Measurements from ENCODE around the gene SYCP2L. TPM values are rescaled to one million over a fixed set of nuclear protein-coding genes. Genes with fewer than 3 reads are reported as not detected.

Gene SYCP2L
- total RNA-seq, 4 donors from 2014 or later, result 0.78 to 4.5 (median 1.8) TPM

DNA sequence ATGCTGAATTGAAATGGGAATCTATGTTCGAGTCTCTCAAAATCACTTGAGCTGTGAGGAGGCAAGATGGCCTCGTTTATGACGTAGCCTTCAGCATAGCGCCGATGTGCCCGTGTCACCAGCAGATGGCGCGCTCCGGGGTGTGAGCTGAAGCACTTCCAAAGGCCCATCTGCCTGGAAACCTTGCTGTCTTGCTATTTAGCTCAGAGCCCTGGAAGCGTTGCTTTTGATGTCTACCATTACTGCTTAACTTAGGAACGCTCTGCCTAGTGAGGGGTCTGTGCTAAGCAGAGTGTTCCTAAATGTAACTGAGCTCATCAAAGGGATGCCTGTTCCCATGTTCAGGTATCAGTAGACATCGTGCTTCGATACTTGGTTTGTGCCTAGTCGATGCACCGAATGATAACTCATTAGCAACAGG is 67.7 kb downstream of the SYCP2L start:
- peak; percentile 64 to 81 for DNase-seq
- H3K4me3 ChIP-seq (replicated peaks in 1 of 3), result no peak overlapping the region
- no peaks in the 10 kb centered on the region for H3K9me3 ChIP-seq
- intact Hi-C loops (cut with DNase I), result loop anchor here (5.0 to 10.0 kb wide), 2 partner anchors 113 to 620 kb away; no protein-coding TSS in a partner anchor
- H3K36me3 ChIP-seq, result no peaks in the 10 kb centered on the region
- no peak overlapping the region for H3K27ac ChIP-seq
- no peaks in the 10 kb centered on the region for H3K4me1 ChIP-seq
- TF ChIP-seq POLR2A (IDR thresholded peaks at IDR 0.05) (no peak), CTCF (IDR thresholded peaks at IDR 0.05) (peak in 5 of 6 experiments; percentile 36 to 85 (median 65))
- H3K27me3 ChIP-seq, result no peaks in the 10 kb centered on the region
- 31 to 32% methylated on average over 15 of the region's 15 CpGs for WGBS, 2 donors

DNA sequence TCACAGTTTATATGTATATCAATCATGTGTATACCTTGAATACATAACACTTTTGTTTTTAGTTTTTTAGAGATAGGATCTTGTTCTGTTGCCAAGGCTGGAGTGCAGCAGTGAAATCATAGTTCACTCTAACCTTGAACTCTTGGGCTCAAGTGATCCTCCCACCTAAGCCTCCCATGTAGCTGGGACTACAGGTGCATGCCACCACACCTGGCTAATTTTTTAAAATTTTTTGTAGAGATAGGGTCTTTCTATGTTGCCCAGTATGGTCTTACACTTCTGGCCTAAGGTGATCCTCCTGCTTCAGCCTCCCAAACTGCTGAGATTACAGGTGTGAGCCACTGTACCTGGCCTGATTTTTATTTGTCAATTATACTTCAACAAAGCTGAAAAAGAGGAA is 69.9 kb downstream of the SYCP2L start:
- TF ChIP-seq CTCF (IDR thresholded peaks at IDR 0.05) (no peak), POLR2A (IDR thresholded peaks at IDR 0.05) (no peak)
- Histone ChIP-seq H3K27me3 (no peaks in the 10 kb centered on the region), H3K4me3 (replicated peaks in 1 of 3) (no peak overlapping the region), H3K9me3 (no peaks in the 10 kb centered on the region), H3K36me3 (no peaks in the 10 kb centered on the region), H3K4me1 (no peaks in the 10 kb centered on the region), H3K27ac (no peak overlapping the region)
- no peak for DNase-seq
- intact Hi-C loops (cut with DNase I), result loop anchor here (10.0 kb wide), 1 partner anchor 618 kb away; no protein-coding TSS in a partner anchor

- DNase-seq, result no peak
- Histone ChIP-seq H3K27me3 (no peaks in the 10 kb centered on the region), H3K36me3 (no peaks in the 10 kb centered on the region), H3K27ac (no peak overlapping the region), H3K4me1 (no peaks in the 10 kb centered on the region), H3K9me3 (no peaks in the 10 kb centered on the region), H3K4me3 (replicated peaks in 1 of 3) (no peak overlapping the region)
- 76 to 93% methylated on average over 6 of the region's 6 CpGs for WGBS, 2 donors
- TF ChIP-seq CTCF (IDR thresholded peaks at IDR 0.05), result no peak
- no peak for TF ChIP-seq POLR2A (IDR thresholded peaks at IDR 0.05)
- intact Hi-C loops (cut with DNase I), result loop anchor here (10.0 kb wide), 1 partner anchor 617 kb away; no protein-coding TSS in a partner anchor
Measured at GRCh38 chr6:10957414-10957886, 70.6 kb downstream of the SYCP2L start.

DNA sequence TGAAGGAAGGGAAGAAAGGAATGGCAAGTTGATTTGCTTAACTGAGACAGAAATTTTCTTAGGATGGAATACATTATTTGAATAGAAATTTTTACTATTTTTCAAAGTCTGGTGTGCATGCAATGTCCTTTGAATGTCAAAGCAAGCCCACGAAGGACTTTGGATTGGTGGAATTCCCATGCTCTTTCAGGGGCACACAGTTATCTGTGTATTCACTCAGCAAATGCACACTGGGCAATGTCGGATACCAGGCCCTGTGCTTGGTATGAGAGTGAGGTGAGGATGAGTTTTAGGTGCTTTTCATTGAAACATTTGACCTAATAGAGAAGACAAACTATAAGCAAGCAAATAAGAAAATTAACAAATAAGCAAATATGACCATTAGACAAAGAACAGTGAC is 73.3 kb downstream of the SYCP2L start:
- no peaks in the 10 kb centered on the region for H3K36me3 ChIP-seq
- no peak overlapping the region for H3K27ac ChIP-seq
- H3K9me3 ChIP-seq, result no peaks in the 10 kb centered on the region
- WGBS, 2 donors, result 83 to 94% methylated on average over 2 of the region's 2 CpGs
- intact Hi-C loops (cut with DNase I), result no loop called here
- no peak for TF ChIP-seq POLR2A (IDR thresholded peaks at IDR 0.05)
- no peak for TF ChIP-seq CTCF (IDR thresholded peaks at IDR 0.05)
- no peaks in the 10 kb centered on the region for H3K4me1 ChIP-seq
- DNase-seq, result no peak
- no peak overlapping the region for H3K4me3 ChIP-seq (replicated peaks in 1 of 3)
- H3K27me3 ChIP-seq, result no peaks in the 10 kb centered on the region

- Histone ChIP-seq H3K36me3 (no peaks in the 10 kb centered on the region), H3K9me3 (no peaks in the 10 kb centered on the region), H3K4me1 (no peaks in the 10 kb centered on the region), H3K27me3 (no peaks in the 10 kb centered on the region), H3K4me3 (replicated peaks in 1 of 3) (no peak overlapping the region), H3K27ac (no peak overlapping the region)
- TF ChIP-seq CTCF (IDR thresholded peaks at IDR 0.05), result no peak
- no peak for TF ChIP-seq POLR2A (IDR thresholded peaks at IDR 0.05)
- 78 to 89% methylated on average over 3 of the region's 3 CpGs for WGBS, 2 donors
- no peak for DNase-seq
- intact Hi-C loops (cut with DNase I), result no loop called here
Measured at GRCh38 chr6:10961837-10962236, 75.0 kb downstream of the SYCP2L start.
